Suprapubic skin (tissue), 4 donors: ENCODE measurements around the gene GGNBP2.

ENCODE experiments used
- CTCF ChIP-seq, 2 donors: fragments of 200-600 bp in 1 of 2; fragments of 450-650 bp in 1 of 2; sonication (generic) in 1 of 2; IDR thresholded peaks; one replicate each; pipeline ENCODE4 v1.5.1; 2016 to 2019; ENCODE audit warnings: antibody characterized with exemption in 2 of 2, mild to moderate bottlenecking in 1 of 2, moderate library complexity in 1 of 2
- EP300 ChIP-seq: sonication (generic); formaldehyde crosslinking; IDR thresholded peaks from one replicate; pipeline ENCODE4 v1.6.1; 2017; ENCODE audit warnings: antibody characterized with exemption
- POLR2A ChIP-seq, 2 donors: fragments of 450-650 bp; IDR thresholded peaks; one replicate each; pipeline ENCODE4 v1.6.1; 2017; ENCODE audit warnings: antibody characterized with exemption in 2 of 2, mild to moderate bottlenecking in 2 of 2, moderate library complexity in 2 of 2
- POLR2AphosphoS5 ChIP-seq, 3 donors: sonication (generic); formaldehyde crosslinking; IDR thresholded peaks; one replicate each; pipeline ENCODE4 v1.6.1; 2017; ENCODE audit warnings: antibody characterized with exemption in 3 of 3

GRCh38 chr17:36546418-36547093 is 1.8 kb downstream of the GGNBP2 start:
- TF ChIP-seq CTCF (IDR thresholded peaks at IDR 0.05), result no peak
- TF ChIP-seq POLR2AphosphoS5 (IDR thresholded peaks at IDR 0.05), result no peak
- TF ChIP-seq POLR2A (IDR thresholded peaks at IDR 0.05), result no peak
- no peak for TF ChIP-seq EP300
